ENCODE results near the gene SYCE1L. TPM values are rescaled to one million over a fixed set of nuclear protein-coding genes. Genes with fewer than 3 reads are reported as not detected.

SYCE1L gene
- total and polyA plus RNA-seq, 4 donors: 0.51 to 0.69 TPM; not detected in 2

DNA sequence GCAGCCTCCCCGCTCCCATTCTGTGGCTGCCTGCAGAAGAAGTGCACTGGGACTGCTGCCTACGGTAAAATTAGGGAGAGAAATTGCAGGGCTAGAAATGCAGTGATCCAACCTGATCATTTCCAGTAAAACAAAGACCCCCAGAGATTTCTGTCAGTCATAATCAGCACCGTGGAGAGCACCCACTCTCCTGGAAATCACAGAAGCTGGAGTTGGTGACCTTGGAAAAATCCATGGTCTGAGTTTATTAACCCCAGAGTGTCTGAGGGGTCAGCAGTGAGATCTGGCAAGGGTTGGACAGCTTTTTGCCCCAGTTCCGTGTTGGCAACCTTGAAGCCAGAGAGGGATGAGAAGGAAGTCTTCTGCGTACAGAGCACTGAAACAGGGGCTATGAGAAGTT, 7.8 kb downstream of the SYCE1L start:
- peaks cover 0 to 1% (median 0%) of the 10 kb centered on the region in 4 donors for H3K4me1 ChIP-seq (ENCODE audit: control insufficient read depth in 4 of 4, insufficient read depth in 4 of 4, low read length in 3 of 4)
- no peak overlapping the region for H3K4me3 ChIP-seq (ENCODE audit: low read depth in 1 of 3, low read length in 3 of 3)
- no peaks in the 10 kb centered on the region for H3K9me3 ChIP-seq (ENCODE audit: control insufficient read depth in 4 of 4, low read length in 3 of 4)
- no peak overlapping the region for H3K27ac ChIP-seq (ENCODE audit: low read depth in 1 of 2, low read length in 2 of 2)
- H3K9ac ChIP-seq (ENCODE audit: low read depth in 1 of 2, low read length in 2 of 2): no peak overlapping the region
- 63% methylated on average over 5 of the region's 5 CpGs for WGBS
- H3K36me3 ChIP-seq (ENCODE audit: control insufficient read depth in 4 of 4, insufficient read depth in 3 of 4, low read depth in 1 of 4, low read length in 3 of 4): no peaks in the 10 kb centered on the region
- no peaks in the 10 kb centered on the region for H3K27me3 ChIP-seq (ENCODE audit: control insufficient read depth in 4 of 4, insufficient read depth in 4 of 4, low read length in 3 of 4)
- no peak for DNase-seq (ENCODE audit: low spot score)
- TF ChIP-seq, protein P1, sequence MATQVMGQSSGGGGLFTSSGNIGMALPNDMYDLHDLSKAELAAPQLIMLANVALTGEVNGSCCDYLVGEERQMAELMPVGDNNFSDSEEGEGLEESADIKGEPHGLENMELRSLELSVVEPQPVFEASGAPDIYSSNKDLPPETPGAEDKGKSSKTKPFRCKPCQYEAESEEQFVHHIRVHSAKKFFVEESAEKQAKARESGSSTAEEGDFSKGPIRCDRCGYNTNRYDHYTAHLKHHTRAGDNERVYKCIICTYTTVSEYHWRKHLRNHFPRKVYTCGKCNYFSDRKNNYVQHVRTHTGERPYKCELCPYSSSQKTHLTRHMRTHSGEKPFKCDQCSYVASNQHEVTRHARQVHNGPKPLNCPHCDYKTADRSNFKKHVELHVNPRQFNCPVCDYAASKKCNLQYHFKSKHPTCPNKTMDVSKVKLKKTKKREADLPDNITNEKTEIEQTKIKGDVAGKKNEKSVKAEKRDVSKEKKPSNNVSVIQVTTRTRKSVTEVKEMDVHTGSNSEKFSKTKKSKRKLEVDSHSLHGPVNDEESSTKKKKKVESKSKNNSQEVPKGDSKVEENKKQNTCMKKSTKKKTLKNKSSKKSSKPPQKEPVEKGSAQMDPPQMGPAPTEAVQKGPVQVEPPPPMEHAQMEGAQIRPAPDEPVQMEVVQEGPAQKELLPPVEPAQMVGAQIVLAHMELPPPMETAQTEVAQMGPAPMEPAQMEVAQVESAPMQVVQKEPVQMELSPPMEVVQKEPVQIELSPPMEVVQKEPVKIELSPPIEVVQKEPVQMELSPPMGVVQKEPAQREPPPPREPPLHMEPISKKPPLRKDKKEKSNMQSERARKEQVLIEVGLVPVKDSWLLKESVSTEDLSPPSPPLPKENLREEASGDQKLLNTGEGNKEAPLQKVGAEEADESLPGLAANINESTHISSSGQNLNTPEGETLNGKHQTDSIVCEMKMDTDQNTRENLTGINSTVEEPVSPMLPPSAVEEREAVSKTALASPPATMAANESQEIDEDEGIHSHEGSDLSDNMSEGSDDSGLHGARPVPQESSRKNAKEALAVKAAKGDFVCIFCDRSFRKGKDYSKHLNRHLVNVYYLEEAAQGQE (IDR thresholded peaks at IDR 0.05): peak; percentile 70
- no peak for TF ChIP-seq YY1 (IDR thresholded peaks at IDR 0.05)

DNA sequence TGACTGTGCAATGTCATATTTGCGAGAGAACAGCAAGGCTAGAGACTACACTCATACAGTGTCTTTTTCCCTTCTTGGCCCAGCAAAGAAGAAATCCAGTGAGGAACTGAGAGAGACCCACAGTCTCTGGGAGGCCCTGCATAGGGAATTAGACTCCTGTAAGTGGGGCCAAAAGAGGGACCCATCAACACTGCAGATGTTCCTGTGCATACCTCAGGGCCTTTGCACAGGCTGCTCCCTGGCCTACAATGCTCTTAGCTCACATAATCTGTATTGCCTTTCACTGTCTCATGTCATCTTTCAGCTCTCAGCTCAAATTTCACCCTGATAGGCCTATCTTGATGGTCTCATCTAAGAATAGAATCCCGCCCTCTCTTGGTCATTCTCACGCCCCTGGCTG, 9.2 kb downstream of the SYCE1L start:
- H3K27me3 ChIP-seq (ENCODE audit: control insufficient read depth in 4 of 4, insufficient read depth in 4 of 4, low read length in 3 of 4): no peaks in the 10 kb centered on the region
- H3K9me3 ChIP-seq (ENCODE audit: control insufficient read depth in 4 of 4, low read length in 3 of 4): no peaks in the 10 kb centered on the region
- H3K4me1 ChIP-seq (ENCODE audit: control insufficient read depth in 4 of 4, insufficient read depth in 4 of 4, low read length in 3 of 4): peaks cover 0 to 9% (median 0%) of the 10 kb centered on the region in 4 donors
- H3K9ac ChIP-seq (ENCODE audit: low read depth in 1 of 2, low read length in 2 of 2): no peak overlapping the region
- 69% methylated on average over 3 of the region's 3 CpGs for WGBS
- H3K4me3 ChIP-seq (ENCODE audit: low read depth in 1 of 3, low read length in 3 of 3): no peak overlapping the region
- no peak for DNase-seq (ENCODE audit: low spot score)
- H3K27ac ChIP-seq (ENCODE audit: low read depth in 1 of 2, low read length in 2 of 2): no peak overlapping the region
- no peaks in the 10 kb centered on the region for H3K36me3 ChIP-seq (ENCODE audit: control insufficient read depth in 4 of 4, insufficient read depth in 3 of 4, low read depth in 1 of 4, low read length in 3 of 4)
- TF ChIP-seq HNF4G (IDR thresholded peaks at IDR 0.05): no peak
- TF ChIP-seq, protein P1 (IDR thresholded peaks at IDR 0.05): no peak
- TF ChIP-seq TAF1 (conservative IDR thresholded peaks at IDR 0.05): no peak
- TF ChIP-seq FOXA2 (IDR thresholded peaks at IDR 0.05): no peak
- TF ChIP-seq FOXA1 (IDR thresholded peaks at IDR 0.05): no peak
- TF ChIP-seq, protein P2, sequence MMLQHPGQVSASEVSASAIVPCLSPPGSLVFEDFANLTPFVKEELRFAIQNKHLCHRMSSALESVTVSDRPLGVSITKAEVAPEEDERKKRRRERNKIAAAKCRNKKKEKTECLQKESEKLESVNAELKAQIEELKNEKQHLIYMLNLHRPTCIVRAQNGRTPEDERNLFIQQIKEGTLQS (IDR thresholded peaks at IDR 0.05): no peak
- TF ChIP-seq, protein P3, sequence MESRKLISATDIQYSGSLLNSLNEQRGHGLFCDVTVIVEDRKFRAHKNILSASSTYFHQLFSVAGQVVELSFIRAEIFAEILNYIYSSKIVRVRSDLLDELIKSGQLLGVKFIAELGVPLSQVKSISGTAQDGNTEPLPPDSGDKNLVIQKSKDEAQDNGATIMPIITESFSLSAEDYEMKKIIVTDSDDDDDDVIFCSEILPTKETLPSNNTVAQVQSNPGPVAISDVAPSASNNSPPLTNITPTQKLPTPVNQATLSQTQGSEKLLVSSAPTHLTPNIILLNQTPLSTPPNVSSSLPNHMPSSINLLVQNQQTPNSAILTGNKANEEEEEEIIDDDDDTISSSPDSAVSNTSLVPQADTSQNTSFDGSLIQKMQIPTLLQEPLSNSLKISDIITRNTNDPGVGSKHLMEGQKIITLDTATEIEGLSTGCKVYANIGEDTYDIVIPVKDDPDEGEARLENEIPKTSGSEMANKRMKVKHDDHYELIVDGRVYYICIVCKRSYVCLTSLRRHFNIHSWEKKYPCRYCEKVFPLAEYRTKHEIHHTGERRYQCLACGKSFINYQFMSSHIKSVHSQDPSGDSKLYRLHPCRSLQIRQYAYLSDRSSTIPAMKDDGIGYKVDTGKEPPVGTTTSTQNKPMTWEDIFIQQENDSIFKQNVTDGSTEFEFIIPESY (IDR thresholded peaks at IDR 0.05): no peak
- no peak for TF ChIP-seq EGR1 (IDR thresholded peaks at IDR 0.05; ENCODE audit: low read depth in 2 of 2)
- TF ChIP-seq, protein P4, sequence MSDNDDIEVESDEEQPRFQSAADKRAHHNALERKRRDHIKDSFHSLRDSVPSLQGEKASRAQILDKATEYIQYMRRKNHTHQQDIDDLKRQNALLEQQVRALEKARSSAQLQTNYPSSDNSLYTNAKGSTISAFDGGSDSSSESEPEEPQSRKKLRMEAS (IDR thresholded peaks at IDR 0.05): no peak
- TF ChIP-seq YY1 (IDR thresholded peaks at IDR 0.05): no peak
- TF ChIP-seq RXRA (IDR thresholded peaks at IDR 0.05): no peak
- no peak for TF ChIP-seq JUND (IDR thresholded peaks at IDR 0.05)
- no peak for TF ChIP-seq SP1 (IDR thresholded peaks at IDR 0.05)
- no peak for TF ChIP-seq NR2F2 (IDR thresholded peaks at IDR 0.05)
- TF ChIP-seq RAD21 (IDR thresholded peaks at IDR 0.05): no peak
- TF ChIP-seq HNF4A (conservative IDR thresholded peaks at IDR 0.05): no peak
